Activated naive CD8-positive, alpha-beta T cell treated with anti-CD3 and anti-CD28 coated beads, Interleukin-2, amount 10 ng/mL, durations not matched to agents 7 days and 5 days (primary cell): ENCODE data around the gene HLA-B. TPM values are rescaled to one million over a fixed set of nuclear protein-coding genes. Genes with fewer than 3 reads are reported as not detected.

ENCODE experiments used
- ATAC-seq: fragments of 150-1000 bp; cut with Tn5 transposase; one replicate; pipeline ENCODE4 v1.10.0; 2021; ENCODE audit warnings: low read depth, moderate library complexity
- POLR2A ChIA-PET: fragments of 350-600 bp; sonication (Branson Sonifier 250); formaldehyde crosslinking; loops from one replicate; lab custom pipeline; 2021; ENCODE audit warnings: antibody characterized with exemption; lab: Charles Lee
- DNase-seq: peaks from one replicate; pipeline ENCODE4 v3.0.0; 2021
- H3K27ac Mint-ChIP-seq: one replicate; pipeline ENCODE4 v1.8.0; 2022; ENCODE audit warnings: mild to moderate bottlenecking, mixed read lengths
- H3K27me3 Mint-ChIP-seq: one replicate; pipeline ENCODE4 v1.8.0; 2022; ENCODE audit warnings: mild to moderate bottlenecking, moderate library complexity, mixed read lengths
- H3K36me3 Mint-ChIP-seq: one replicate; pipeline ENCODE4 v1.8.0; 2021; ENCODE audit warnings: mild to moderate bottlenecking, mixed read lengths
- H3K4me1 Mint-ChIP-seq: one replicate; pipeline ENCODE4 v1.8.0; 2021; ENCODE audit warnings: mixed read lengths
- H3K4me3 Mint-ChIP-seq: one replicate; pipeline ENCODE4 v1.8.0; 2022; ENCODE audit warnings: mild to moderate bottlenecking, moderate library complexity, mixed read lengths
- H3K9me3 Mint-ChIP-seq: one replicate; pipeline ENCODE4 v1.8.0; 2021; ENCODE audit warnings: mixed read lengths
- microRNA-seq: library from miRNA; unstranded; fragments of <30 nt; microRNA quantifications from one replicate; pipeline ENCODE4 v1.2.0, GENCODE V29; 2022
- total RNA-seq, 2 experiments: library from RNA; stranded (reverse); gene quantifications; one replicate each; pipeline ENCODE4 v1.2.3, GENCODE V29; 2021

HLA-B gene
- total RNA-seq, 2 experiments from 2014 or later = 5,415 to 5,542 TPM

GRCh38 chr6:31308050-31308844, 48.7 kb downstream of the HLA-B start:
- peak; percentile 66 for DNase-seq
- ATAC-seq = peak; percentile 65
- Mint-ChIP-seq H3K9me3 (no peaks in the 10 kb centered on the region), H3K27ac (no peak overlapping the region), H3K27me3 (peaks cover 41% of the 10 kb centered on the region), H3K4me3 (peak overlapping the region; percentile 75), H3K4me1 (no peaks in the 10 kb centered on the region), H3K36me3 (no peaks in the 10 kb centered on the region)
- POLR2A ChIA-PET = no interaction called here

- H3K4me3 Mint-ChIP-seq = no peak overlapping the region
- H3K9me3 Mint-ChIP-seq = no peaks in the 10 kb centered on the region
- no peak for DNase-seq
- H3K27me3 Mint-ChIP-seq = peaks cover 42% of the 10 kb centered on the region
- H3K4me1 Mint-ChIP-seq = no peaks in the 10 kb centered on the region
- no peak for ATAC-seq
- no peaks in the 10 kb centered on the region for H3K36me3 Mint-ChIP-seq
- POLR2A ChIA-PET = no interaction called here
- no peak overlapping the region for H3K27ac Mint-ChIP-seq
Observed at GRCh38 chr6:31307669-31308049, 49.3 kb downstream of the HLA-B start.

- Mint-ChIP-seq H3K4me1 (no peaks in the 10 kb centered on the region), H3K9me3 (no peaks in the 10 kb centered on the region), H3K27me3 (peaks cover 33% of the 10 kb centered on the region), H3K27ac (no peak overlapping the region), H3K4me3 (no peak overlapping the region), H3K36me3 (no peaks in the 10 kb centered on the region)
- POLR2A ChIA-PET = no interaction called here
- DNase-seq (no peak), ATAC-seq (no peak)
Observed at GRCh38 chr6:31305703-31306219, 51.2 kb downstream of the HLA-B start.

GRCh38 chr6:31304683-31305082, 52.3 kb downstream of the HLA-B start:
- DNase-seq (no peak), ATAC-seq (no peak)
- Mint-ChIP-seq H3K4me1 (no peaks in the 10 kb centered on the region), H3K36me3 (no peaks in the 10 kb centered on the region), H3K9me3 (no peaks in the 10 kb centered on the region), H3K27ac (no peak overlapping the region), H3K4me3 (no peak overlapping the region), H3K27me3 (peaks cover 32% of the 10 kb centered on the region)
- POLR2A ChIA-PET = no interaction called here

Small RNA genes lying within 50 kb of the gene (microRNA-seq; reads per million reads assigned to microRNA genes)
- gene MIR6891 = 11.9 reads per million, percentile 17 among the genes with 10 or more reads in this experiment

Other genes with a start within 250 kb of the HLA-B start
- not detected for gene C6orf15, start 244.6 kb downstream of the HLA-B start, total RNA-seq
- not detected for gene PSORS1C1, start 242.4 kb downstream of the HLA-B start, total RNA-seq
- not detected for gene CDSN, start 236.7 kb downstream of the HLA-B start, total RNA-seq
- not detected for gene PSORS1C2, start 218.1 kb downstream of the HLA-B start, total RNA-seq
- 10 to 100 TPM; 52.5 to 57.7 TPM for gene CCHCR1, start 199.4 kb downstream of the HLA-B start, total RNA-seq
- gene TCF19, start 198.6 kb downstream of the HLA-B start, total RNA-seq = 10 to 100 TPM; 81.0 to 83.3 TPM
- gene POU5F1, start 186.5 kb downstream of the HLA-B start, total RNA-seq = under 1 TPM; 0.22 to 0.34 TPM
- 1,000 to 10,000 TPM; 1,328 to 1,360 TPM for gene HLA-C, start 85.1 kb downstream of the HLA-B start, total RNA-seq
- 10 to 100 TPM; 24.1 to 25.8 TPM for gene MICA, start 46.4 kb upstream of the HLA-B start, total RNA-seq
- gene MICB, start 141.0 kb upstream of the HLA-B start, total RNA-seq = 10 to 100 TPM; 41.5 to 42.8 TPM
- not detected for gene MCCD1, start 171.8 kb upstream of the HLA-B start, total RNA-seq
- gene DDX39B, start 184.8 kb upstream of the HLA-B start, total RNA-seq = 100 to 1,000 TPM; 531 to 555 TPM
- 1 to 10 TPM; 4.5 to 5.5 TPM for gene ATP6V1G2, start 189.4 kb upstream of the HLA-B start, total RNA-seq
- 10 to 100 TPM; 15.4 to 17.6 TPM for gene NFKBIL1, start 190.4 kb upstream of the HLA-B start, total RNA-seq
- gene LTA, start 215.1 kb upstream of the HLA-B start, total RNA-seq = 10 to 100 TPM; 15.2 to 16.7 TPM
- gene TNF, start 218.4 kb upstream of the HLA-B start, total RNA-seq = 10 to 100 TPM; 18.5 to 18.6 TPM
- gene LTB, start 225.2 kb upstream of the HLA-B start, total RNA-seq = 100 to 1,000 TPM; 426 to 431 TPM
- gene LST1, start 229.1 kb upstream of the HLA-B start, total RNA-seq = 100 to 1,000 TPM in 1 of 2 experiments, 10 to 100 TPM in 1; 91.8 to 105 TPM
- gene NCR3, start 235.8 kb upstream of the HLA-B start, total RNA-seq = 10 to 100 TPM; 69.7 to 70.0 TPM